Suprapubic skin (tissue), 3 donors: ENCODE measurements around the gene ACBD6.

Source experiments
- EP300 ChIP-seq: sonication (generic); formaldehyde crosslinking; IDR thresholded peaks from one replicate; pipeline ENCODE4 v1.6.1; 2017; ENCODE audit warnings: antibody characterized with exemption
- POLR2A ChIP-seq, 2 donors: fragments of 450-650 bp; IDR thresholded peaks; one replicate each; pipeline ENCODE4 v1.6.1; 2017; ENCODE audit warnings: antibody characterized with exemption in 2 of 2, mild to moderate bottlenecking in 2 of 2, moderate library complexity in 2 of 2
- TF ChIP-seq, protein P1 (sequence below), 2 donors: fragments of 200-600 bp in 1 of 2; fragments of 450-650 bp in 1 of 2; sonication (generic) in 1 of 2; IDR thresholded peaks; one replicate each; pipeline ENCODE4 v1.5.1; 2016 to 2019; ENCODE audit warnings: antibody characterized with exemption in 2 of 2, mild to moderate bottlenecking in 1 of 2, moderate library complexity in 1 of 2

- TF ChIP-seq, protein P1, sequence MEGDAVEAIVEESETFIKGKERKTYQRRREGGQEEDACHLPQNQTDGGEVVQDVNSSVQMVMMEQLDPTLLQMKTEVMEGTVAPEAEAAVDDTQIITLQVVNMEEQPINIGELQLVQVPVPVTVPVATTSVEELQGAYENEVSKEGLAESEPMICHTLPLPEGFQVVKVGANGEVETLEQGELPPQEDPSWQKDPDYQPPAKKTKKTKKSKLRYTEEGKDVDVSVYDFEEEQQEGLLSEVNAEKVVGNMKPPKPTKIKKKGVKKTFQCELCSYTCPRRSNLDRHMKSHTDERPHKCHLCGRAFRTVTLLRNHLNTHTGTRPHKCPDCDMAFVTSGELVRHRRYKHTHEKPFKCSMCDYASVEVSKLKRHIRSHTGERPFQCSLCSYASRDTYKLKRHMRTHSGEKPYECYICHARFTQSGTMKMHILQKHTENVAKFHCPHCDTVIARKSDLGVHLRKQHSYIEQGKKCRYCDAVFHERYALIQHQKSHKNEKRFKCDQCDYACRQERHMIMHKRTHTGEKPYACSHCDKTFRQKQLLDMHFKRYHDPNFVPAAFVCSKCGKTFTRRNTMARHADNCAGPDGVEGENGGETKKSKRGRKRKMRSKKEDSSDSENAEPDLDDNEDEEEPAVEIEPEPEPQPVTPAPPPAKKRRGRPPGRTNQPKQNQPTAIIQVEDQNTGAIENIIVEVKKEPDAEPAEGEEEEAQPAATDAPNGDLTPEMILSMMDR (IDR thresholded peaks at IDR 0.05), result no peak
- no peak for TF ChIP-seq POLR2A (IDR thresholded peaks at IDR 0.05)
- no peak for TF ChIP-seq EP300
Observed at GRCh38 chr1:180271272-180272255, 230.8 kb downstream of the ACBD6 start.
